ENCODE data around the gene SCAMP2. TPM values are rescaled to one million over a fixed set of nuclear protein-coding genes. Genes with fewer than 3 reads are reported as not detected.

Gene SCAMP2
- total and polyA plus RNA-seq, 2 of the 13 experiments (the other 11 are each of a cell fraction or from before 2014, with no cell fraction given), result 34.8 to 121 TPM

DNA sequence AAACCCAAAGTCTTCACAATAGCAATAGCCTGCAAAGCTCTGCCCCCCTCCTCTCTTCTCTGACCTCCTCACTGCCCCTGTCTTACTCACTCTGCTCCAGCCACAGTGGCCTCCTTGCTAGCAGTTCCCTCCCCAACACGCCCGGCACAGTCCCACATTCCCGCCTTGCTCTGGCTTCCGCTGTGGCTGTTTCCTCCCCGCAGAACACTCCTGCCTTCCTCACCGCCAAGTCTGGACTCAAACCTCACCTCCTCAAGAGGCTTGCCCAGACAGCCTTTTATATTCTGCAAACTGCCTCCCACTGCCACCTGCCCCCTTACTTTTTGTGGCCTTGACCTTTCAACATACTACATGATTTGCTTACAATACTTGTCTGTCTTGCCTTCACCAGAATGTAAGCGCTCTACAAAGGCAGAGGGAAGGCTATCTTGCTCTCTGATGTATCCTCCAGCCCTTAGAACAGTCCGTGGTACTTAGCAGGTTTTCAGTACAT is 16.3 kb upstream of the SCAMP2 start (continued):
- TF ChIP-seq, protein P1, sequence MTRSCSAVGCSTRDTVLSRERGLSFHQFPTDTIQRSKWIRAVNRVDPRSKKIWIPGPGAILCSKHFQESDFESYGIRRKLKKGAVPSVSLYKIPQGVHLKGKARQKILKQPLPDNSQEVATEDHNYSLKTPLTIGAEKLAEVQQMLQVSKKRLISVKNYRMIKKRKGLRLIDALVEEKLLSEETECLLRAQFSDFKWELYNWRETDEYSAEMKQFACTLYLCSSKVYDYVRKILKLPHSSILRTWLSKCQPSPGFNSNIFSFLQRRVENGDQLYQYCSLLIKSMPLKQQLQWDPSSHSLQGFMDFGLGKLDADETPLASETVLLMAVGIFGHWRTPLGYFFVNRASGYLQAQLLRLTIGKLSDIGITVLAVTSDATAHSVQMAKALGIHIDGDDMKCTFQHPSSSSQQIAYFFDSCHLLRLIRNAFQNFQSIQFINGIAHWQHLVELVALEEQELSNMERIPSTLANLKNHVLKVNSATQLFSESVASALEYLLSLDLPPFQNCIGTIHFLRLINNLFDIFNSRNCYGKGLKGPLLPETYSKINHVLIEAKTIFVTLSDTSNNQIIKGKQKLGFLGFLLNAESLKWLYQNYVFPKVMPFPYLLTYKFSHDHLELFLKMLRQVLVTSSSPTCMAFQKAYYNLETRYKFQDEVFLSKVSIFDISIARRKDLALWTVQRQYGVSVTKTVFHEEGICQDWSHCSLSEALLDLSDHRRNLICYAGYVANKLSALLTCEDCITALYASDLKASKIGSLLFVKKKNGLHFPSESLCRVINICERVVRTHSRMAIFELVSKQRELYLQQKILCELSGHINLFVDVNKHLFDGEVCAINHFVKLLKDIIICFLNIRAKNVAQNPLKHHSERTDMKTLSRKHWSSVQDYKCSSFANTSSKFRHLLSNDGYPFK (CRISPR knock-in tag; IDR thresholded peaks at IDR 0.05; ENCODE audit: borderline replicate concordance), result peak; percentile 27; the same call in 1 of the 2 replicates
- TF ChIP-seq SOX6 (IDR thresholded peaks at IDR 0.05), result no peak
- TF ChIP-seq SOX6 (CRISPR knock-in tag; IDR thresholded peaks at IDR 0.05), result no peak
- TF ChIP-seq, protein P2, sequence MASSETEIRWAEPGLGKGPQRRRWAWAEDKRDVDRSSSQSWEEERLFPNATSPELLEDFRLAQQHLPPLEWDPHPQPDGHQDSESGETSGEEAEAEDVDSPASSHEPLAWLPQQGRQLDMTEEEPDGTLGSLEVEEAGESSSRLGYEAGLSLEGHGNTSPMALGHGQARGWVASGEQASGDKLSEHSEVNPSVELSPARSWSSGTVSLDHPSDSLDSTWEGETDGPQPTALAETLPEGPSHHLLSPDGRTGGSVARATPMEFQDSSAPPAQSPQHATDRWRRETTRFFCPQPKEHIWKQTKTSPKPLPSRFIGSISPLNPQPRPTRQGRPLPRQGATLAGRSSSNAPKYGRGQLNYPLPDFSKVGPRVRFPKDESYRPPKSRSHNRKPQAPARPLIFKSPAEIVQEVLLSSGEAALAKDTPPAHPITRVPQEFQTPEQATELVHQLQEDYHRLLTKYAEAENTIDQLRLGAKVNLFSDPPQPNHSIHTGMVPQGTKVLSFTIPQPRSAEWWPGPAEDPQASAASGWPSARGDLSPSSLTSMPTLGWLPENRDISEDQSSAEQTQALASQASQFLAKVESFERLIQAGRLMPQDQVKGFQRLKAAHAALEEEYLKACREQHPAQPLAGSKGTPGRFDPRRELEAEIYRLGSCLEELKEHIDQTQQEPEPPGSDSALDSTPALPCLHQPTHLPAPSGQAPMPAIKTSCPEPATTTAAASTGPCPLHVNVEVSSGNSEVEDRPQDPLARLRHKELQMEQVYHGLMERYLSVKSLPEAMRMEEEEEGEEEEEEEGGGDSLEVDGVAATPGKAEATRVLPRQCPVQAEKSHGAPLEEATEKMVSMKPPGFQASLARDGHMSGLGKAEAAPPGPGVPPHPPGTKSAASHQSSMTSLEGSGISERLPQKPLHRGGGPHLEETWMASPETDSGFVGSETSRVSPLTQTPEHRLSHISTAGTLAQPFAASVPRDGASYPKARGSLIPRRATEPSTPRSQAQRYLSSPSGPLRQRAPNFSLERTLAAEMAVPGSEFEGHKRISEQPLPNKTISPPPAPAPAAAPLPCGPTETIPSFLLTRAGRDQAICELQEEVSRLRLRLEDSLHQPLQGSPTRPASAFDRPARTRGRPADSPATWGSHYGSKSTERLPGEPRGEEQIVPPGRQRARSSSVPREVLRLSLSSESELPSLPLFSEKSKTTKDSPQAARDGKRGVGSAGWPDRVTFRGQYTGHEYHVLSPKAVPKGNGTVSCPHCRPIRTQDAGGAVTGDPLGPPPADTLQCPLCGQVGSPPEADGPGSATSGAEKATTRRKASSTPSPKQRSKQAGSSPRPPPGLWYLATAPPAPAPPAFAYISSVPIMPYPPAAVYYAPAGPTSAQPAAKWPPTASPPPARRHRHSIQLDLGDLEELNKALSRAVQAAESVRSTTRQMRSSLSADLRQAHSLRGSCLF (CRISPR knock-in tag; IDR thresholded peaks at IDR 0.05; ENCODE audit: borderline replicate concordance), result no peak
- TF ChIP-seq ZNF781 (CRISPR knock-in tag; IDR thresholded peaks at IDR 0.05; ENCODE audit: borderline replicate concordance, not compliant biosample characterization), result peak; percentile 31
- no peak for TF ChIP-seq HOXA9 (CRISPR knock-in tag; IDR thresholded peaks at IDR 0.05; ENCODE audit: borderline replicate concordance)
- no peak; the same call in 1 of the 2 replicates for TF ChIP-seq KLF9 (CRISPR knock-in tag; IDR thresholded peaks at IDR 0.05; ENCODE audit: low read depth)
- no peak for TF ChIP-seq ZBTB7A (CRISPR knock-in tag; IDR thresholded peaks at IDR 0.05)
- no peak for TF ChIP-seq HHEX (CRISPR knock-in tag; IDR thresholded peaks at IDR 0.05)
- TF ChIP-seq FLYWCH1 (CRISPR knock-in tag; IDR thresholded peaks at IDR 0.05), result no peak
- TF ChIP-seq, protein P3, sequence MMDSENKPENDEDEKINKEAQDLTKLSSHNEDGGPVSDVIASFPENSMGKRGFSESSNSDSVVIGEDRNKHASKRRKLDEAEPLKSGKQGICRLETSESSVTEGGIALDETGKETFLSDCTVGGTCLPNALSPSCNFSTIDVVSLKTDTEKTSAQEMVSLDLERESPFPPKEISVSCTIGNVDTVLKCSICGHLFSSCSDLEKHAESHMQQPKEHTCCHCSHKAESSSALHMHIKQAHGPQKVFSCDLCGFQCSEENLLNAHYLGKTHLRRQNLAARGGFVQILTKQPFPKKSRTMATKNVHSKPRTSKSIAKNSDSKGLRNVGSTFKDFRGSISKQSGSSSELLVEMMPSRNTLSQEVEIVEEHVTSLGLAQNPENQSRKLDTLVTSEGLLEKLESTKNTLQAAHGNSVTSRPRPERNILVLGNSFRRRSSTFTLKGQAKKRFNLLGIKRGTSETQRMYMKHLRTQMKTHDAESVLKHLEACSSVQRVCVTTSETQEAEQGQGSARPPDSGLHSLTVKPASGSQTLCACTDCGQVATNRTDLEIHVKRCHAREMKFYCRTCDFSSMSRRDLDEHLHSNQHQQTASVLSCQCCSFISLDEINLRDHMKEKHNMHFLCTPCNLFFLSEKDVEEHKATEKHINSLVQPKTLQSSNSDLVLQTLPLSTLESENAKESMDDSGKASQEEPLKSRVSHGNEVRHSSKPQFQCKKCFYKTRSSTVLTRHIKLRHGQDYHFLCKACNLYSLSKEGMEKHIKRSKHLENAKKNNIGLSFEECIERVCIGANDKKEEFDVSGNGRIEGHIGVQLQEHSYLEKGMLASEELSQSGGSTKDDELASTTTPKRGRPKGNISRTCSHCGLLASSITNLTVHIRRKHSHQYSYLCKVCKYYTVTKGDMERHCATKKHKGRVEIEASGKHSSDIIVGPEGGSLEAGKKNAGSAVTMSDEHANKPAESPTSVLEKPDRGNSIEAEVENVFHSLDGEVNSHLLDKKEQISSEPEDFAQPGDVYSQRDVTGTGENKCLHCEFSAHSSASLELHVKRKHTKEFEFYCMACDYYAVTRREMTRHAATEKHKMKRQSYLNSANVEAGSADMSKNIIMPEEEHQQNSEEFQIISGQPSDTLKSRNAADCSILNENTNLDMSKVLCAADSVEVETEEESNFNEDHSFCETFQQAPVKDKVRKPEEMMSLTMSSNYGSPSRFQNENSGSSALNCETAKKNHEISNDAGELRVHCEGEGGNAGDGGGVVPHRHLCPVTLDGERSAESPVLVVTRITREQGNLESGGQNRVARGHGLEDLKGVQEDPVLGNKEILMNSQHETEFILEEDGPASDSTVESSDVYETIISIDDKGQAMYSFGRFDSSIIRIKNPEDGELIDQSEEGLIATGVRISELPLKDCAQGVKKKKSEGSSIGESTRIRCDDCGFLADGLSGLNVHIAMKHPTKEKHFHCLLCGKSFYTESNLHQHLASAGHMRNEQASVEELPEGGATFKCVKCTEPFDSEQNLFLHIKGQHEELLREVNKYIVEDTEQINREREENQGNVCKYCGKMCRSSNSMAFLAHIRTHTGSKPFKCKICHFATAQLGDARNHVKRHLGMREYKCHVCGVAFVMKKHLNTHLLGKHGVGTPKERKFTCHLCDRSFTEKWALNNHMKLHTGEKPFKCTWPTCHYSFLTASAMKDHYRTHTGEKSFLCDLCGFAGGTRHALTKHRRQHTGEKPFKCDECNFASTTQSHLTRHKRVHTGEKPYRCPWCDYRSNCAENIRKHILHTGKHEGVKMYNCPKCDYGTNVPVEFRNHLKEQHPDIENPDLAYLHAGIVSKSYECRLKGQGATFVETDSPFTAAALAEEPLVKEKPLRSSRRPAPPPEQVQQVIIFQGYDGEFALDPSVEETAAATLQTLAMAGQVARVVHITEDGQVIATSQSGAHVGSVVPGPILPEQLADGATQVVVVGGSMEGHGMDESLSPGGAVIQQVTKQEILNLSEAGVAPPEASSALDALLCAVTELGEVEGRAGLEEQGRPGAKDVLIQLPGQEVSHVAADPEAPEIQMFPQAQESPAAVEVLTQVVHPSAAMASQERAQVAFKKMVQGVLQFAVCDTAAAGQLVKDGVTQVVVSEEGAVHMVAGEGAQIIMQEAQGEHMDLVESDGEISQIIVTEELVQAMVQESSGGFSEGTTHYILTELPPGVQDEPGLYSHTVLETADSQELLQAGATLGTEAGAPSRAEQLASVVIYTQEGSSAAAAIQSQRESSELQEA (CRISPR knock-in tag; IDR thresholded peaks at IDR 0.05; ENCODE audit: not compliant biosample characterization), result no peak
- TF ChIP-seq TOPORS (CRISPR knock-in tag; IDR thresholded peaks at IDR 0.05), result peak; percentile 80; the same call in 1 of the 2 replicates
- no peak for TF ChIP-seq ZFX (CRISPR knock-in tag; IDR thresholded peaks at IDR 0.05; ENCODE audit: low read depth)
- TF ChIP-seq MIER2 (CRISPR knock-in tag; IDR thresholded peaks at IDR 0.05), result no peak
- TF ChIP-seq POLR2A (IDR thresholded peaks at IDR 0.05; ENCODE audit: insufficient read depth in 1 of 2, low read depth in 2 of 2, low read length in 2 of 2), result no peak

Data from HepG2 (cell line).